HG03135 (cell line): Measurements from ENCODE around the gene PHOSPHO1.
A peak's percentile ranks its signal among the peaks of the same experiment; 100 is the strongest.
"Not testable (repeated sequence)": the region's sequence is repeated elsewhere in the genome, so short reads cannot be mapped to it uniquely, and the experiment has no call there.

Experiments used
- ATAC-seq: cut with Tn5 transposase; IDR thresholded peaks from one replicate; pipeline ENCODE4 v1.9.1; 2021; ENCODE audit warnings: mild to moderate bottlenecking, moderate library complexity; ENCODE audit not compliant: unreplicated experiment

The PHOSPHO1 gene

GRCh38 chr17:49195751-49196150, 34.8 kb downstream of the PHOSPHO1 start:
- ATAC-seq, result no peak

- no peak for ATAC-seq
Measured at GRCh38 chr17:49194297-49194607, 36.3 kb downstream of the PHOSPHO1 start.

GRCh38 chr17:49193513-49194296, 36.9 kb downstream of the PHOSPHO1 start:
- no peak for ATAC-seq

- peak; percentile 44 for ATAC-seq
Measured at GRCh38 chr17:49191917-49192741, 38.5 kb downstream of the PHOSPHO1 start.

DNA sequence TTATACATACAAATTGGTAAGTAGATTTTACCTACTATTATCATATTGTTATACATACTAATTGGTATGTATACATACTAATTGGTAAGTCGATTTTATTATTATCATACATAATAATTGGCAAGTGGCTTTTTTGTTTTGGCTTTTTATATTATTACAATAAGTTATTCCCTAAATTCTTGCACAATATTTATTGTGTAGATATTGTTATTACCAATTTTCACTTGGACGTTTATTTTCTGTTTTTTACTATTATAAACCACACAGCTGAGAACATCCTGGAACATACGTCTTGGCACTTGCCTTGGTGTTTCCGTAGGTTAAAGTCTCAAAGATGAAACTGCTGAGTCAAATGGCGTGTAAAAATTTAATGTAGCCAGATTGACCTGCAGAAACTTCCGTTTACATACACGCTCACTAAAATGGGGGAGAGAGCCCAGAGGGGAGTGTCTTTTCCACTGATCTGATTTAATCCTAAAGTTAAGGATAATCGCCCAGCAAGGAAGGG, 39.1 kb downstream of the PHOSPHO1 start:
- ATAC-seq, result peak; percentile 9

DNA sequence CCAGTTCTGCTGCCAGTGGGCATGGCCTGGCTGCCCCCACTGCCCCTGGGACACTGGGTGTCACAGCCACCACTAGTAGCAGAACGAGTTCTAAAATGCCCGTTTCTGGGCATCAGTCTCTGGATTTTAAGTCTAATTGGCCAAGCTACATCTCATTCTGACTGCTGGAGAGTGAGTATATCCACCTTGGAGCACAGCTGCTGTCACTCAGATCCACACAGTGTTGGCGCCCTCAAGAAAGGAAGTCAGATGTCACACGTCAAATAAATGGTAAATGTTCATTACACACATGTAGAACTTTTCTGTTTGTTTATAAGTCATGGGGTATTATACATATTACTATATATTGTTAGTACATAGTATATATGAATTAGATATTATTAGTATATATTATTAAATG, 39.7 kb downstream of the PHOSPHO1 start:
- ATAC-seq, result no peak

GRCh38 chr17:49187301-49187700, 43.3 kb downstream of the PHOSPHO1 start:
- ATAC-seq, result no peak

DNA sequence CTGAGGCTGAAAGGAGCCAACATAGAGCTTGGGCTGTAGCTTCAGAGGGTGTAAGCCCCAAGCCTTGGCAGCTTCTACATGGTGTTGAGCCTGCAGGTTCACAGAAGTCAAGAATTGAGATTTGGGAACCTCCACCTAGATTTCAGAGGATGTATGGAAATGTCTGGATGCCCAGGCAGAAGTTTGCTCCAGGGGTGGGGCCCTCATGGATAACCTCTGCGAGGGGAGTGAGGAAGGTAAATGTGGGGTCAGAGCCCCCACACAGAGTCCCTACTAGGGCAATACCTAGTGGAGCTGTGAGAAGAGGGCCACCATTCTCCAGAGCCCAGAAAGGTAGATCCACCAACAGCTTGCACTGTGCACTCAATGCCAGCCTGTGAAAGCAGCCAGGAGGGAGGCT, 45.2 kb downstream of the PHOSPHO1 start:
- not testable (repeated sequence) for ATAC-seq

DNA sequence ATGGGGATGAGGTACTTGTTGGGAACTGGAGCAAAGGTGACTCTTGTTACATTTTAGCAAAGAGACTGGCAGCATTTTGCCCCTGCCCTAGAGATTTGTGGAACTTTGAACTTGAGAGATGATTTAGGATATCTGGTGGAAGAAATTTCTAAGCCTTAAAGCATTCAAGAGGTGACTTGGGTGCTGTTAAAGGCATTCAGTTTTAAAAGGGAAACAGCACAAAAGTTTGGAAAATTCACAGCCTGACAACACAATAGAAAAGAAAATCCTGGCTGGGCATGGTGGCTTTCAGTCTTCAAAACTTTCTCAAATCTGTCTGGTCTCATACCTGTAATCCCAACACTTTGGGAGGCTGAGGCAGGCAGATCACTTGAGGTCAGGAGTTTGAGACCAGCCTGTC, 46.1 kb downstream of the PHOSPHO1 start:
- not testable (repeated sequence) for ATAC-seq

GRCh38 chr17:49183801-49184200, 46.8 kb downstream of the PHOSPHO1 start:
- ATAC-seq, result no peak

DNA sequence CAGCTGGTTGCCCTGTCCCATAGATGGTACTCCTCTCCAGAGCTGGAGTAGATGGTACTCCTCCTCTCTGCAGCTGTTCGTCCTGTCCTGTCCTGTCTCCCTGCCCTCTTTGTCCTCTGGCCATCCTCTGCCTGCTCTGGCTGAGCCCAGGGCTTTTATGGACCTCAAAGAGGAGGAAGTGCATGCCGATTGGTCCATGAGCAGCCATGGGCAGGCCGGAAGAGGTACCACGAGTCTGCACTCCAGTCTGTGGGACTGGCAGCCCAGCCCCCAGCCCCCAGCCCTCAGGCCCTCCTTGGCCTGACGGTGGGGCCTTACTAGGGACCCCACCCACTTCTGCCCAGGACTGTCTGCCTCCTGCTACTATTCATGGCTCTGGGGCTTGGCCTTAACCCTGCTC, 47.2 kb downstream of the PHOSPHO1 start:
- no peak for ATAC-seq

DNA sequence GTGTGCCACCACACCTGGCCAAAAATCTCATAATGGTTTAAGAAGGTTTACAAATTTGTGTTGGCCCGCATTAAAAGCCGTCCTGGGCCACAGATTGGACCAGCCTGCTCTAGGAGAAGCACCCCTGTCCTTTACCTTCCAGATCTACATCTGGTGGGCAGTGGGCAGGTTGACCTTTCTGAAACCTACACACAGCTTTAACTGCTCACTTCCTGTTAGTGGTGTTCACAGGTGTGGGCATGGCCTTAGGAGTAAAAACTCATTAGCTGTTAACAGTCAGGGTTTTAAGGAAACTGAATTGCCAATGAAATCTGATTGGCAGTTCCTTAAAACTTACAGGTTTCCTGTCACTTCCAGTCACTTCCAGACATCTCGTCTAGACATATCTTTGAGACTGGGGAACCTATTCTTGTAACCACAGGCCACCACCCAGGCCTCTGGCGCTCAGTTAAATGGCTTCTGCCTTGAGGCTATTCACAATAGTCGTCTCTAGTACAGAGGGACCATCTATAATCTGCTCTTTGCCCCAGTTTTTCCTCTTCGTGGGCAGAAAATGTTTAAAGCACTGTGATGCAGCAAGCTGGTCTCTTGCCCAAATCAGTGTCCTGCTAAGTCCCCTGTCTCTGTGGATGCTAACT, 49.5 kb downstream of the PHOSPHO1 start:
- ATAC-seq, result no peak

- ATAC-seq, result no peak
Measured at GRCh38 chr17:49180303-49180702, 50.3 kb downstream of the PHOSPHO1 start.

GRCh38 chr17:49175978-49176377, 54.6 kb downstream of the PHOSPHO1 start:
- ATAC-seq, result not testable (repeated sequence)
